ENCODE data around the gene CALCOCO2.
A peak's percentile ranks its signal among the peaks of the same experiment; 100 is the strongest.
"Not testable (repeated sequence)": the region's sequence is repeated elsewhere in the genome, so short reads cannot be mapped to it uniquely, and the experiment has no call there.

CALCOCO2 gene, protein sequence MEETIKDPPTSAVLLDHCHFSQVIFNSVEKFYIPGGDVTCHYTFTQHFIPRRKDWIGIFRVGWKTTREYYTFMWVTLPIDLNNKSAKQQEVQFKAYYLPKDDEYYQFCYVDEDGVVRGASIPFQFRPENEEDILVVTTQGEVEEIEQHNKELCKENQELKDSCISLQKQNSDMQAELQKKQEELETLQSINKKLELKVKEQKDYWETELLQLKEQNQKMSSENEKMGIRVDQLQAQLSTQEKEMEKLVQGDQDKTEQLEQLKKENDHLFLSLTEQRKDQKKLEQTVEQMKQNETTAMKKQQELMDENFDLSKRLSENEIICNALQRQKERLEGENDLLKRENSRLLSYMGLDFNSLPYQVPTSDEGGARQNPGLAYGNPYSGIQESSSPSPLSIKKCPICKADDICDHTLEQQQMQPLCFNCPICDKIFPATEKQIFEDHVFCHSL

DNA sequence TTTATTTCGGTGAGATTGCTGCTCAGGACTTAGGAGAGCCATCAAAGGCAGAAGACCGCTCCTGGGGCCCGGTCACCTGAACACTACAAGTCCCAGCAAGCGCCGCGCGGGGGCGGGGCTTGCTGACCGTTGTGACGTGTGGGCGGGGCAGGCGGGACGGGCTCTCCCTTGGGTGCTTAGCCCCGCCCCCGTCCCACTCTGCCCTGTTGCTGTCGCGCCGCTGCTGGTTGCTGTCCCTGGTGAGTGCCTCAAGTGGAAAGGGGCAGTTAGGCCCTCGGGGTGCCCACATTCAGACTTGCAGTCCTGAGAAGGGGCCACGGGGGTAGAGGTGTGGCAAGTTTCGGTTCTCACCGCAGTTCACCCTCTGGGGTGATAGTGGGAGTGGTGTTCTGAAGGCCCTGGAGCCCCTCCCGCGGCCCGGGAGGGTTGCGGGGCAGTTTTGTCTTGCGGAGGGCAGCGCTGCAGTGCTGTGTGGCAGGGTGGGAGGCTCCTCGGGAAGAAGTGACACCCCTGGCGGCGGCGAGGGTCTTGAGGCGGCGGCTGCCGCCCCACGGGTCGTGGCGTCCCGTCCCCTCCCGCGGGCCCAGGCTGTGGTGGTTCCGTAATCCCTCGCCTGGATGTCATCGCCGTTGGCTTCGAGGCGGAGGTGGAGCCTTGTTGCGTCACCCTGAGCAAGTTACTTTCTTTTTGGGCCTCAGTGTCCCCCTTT is at the start of gene CALCOCO2:
CALCOCO2 (plus strand) TSS at position 196 of the 709 bp plus-strand sequence. CDS start 10,673 bp downstream, outside the sequence.
- peak; percentile 89 for DNase-seq (ENCODE audit: low read depth)

- no peak for DNase-seq (ENCODE audit: low read depth)
Measured at GRCh38 chr17:48787828-48788227, 43.0 kb upstream of the CALCOCO2 start.

DNA sequence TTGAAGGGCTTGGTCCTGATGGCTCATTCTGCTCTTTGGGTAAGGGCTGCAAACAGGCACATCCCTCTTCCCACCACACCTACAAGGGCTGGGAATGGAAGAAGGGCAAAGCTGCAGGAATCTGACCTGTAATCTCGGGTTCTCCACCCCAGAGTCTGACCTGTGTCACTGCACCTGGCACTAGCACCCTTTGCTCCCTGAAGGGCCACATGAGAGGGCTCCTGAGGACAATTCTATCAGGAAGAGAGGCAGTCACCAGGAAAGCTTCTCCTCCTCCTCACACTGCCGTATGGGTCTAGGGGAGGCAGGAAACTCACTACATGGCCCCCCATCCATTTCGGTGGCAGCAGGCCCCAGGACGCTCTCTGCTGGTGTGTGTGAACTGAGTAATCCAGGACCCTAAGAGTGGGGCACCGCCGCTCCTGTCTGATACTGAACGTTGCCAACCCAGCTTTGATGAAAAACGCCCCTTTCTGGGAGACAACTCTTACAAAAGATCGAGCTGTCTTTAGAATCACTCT is 40.2 kb upstream of the CALCOCO2 start:
- no peak for DNase-seq (ENCODE audit: low read depth)

DNA sequence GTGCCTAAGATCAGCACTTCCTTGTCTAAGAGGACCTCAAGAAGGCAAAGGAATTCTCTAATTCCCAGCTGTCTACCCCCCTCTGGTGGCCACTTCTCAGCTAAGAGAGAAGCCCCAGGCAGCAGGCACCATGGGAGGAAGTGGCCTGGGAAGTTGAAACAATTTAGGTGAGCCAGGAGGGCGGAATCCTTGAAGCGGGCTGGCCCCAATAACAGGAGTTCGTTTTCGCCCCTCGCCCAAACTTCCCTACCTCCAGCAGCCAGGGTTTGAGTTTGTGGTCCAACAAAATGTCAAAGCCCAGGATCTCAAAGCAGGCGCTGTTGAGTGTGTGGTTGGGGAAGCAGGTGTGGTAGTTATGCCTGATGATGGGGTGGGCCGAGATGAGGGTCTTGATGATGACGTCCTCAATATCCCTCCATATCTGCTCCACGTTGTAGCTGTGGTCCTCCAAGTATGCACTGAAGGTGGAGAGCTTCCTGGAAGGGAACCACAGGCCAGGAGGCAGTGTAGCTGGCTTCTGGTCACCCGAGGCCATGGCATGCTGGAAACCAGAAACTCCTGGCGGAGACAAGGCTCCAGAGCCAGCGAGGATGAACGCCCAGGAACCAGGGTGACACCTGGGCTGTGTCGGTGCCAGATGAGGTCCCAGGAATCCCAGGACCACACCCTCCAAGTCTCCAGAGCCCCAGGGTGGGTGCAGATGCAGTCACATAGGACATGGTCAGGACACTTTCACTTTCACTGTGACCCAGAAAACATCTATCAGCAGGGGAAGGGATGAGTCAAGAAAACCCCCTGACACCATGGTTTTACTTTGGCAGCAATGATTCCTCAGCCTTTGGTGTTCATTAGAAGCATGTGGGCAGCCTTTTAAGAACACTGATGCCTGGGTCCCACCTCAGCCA is 39.5 kb upstream of the CALCOCO2 start:
- peak; percentile 71 for DNase-seq (ENCODE audit: low read depth)

- DNase-seq (ENCODE audit: low read depth): no peak
Measured at GRCh38 chr17:48792033-48792798, 38.6 kb upstream of the CALCOCO2 start.

GRCh38 chr17:48795444-48796162 is 35.2 kb upstream of the CALCOCO2 start:
- DNase-seq (ENCODE audit: low read depth): peak; percentile 77

DNA sequence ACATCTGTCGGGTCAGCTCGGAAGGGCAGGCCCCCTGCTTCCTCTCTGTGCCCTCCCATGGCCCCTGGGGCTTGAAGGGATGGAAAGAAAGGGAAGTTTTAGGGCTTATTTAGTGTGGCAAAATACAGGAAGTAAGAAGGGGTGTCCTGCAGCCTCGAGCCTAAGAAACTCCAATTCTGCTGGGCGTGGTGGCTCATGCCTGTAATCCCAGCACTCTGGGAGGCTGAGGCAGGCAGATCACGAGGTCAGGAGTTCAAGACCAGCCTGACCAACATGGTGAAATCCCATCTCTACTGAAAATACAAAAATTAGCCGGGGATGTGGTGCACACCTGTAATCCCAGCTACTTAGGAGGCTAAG is 34.7 kb upstream of the CALCOCO2 start:
- not testable (repeated sequence) for DNase-seq (ENCODE audit: low read depth)

DNA sequence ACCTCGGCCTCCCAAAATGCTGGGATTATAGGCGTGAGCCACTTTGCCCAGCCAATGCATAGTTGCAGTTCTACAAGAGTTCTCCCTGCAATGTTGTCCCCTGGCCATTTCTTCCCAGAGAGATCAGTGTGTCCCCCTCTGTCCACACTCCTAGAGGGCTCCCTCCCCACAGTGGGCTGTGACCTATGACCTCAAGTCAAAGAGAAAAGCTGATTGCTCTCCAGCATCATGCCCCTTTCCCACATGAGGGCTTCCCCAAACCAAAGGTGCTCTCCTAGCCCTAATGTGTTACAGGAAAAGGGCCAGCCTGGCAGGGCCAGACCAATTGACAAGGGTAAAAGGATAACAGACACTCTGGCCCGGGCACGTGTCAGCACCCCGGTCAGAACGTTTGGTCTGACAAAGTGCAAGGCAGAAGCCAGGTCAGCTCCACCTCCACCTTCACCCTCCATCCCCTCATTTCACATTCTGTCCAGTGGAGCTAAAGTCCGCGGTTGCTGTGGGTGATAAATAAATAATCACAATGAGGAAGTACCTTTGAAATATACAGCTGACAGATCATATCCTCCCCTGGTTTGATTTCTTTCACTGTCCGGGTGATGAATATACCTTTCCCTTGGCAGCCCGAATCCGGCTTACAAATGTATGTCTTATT is 31.6 kb upstream of the CALCOCO2 start:
- DNase-seq (ENCODE audit: low read depth): no peak

DNA sequence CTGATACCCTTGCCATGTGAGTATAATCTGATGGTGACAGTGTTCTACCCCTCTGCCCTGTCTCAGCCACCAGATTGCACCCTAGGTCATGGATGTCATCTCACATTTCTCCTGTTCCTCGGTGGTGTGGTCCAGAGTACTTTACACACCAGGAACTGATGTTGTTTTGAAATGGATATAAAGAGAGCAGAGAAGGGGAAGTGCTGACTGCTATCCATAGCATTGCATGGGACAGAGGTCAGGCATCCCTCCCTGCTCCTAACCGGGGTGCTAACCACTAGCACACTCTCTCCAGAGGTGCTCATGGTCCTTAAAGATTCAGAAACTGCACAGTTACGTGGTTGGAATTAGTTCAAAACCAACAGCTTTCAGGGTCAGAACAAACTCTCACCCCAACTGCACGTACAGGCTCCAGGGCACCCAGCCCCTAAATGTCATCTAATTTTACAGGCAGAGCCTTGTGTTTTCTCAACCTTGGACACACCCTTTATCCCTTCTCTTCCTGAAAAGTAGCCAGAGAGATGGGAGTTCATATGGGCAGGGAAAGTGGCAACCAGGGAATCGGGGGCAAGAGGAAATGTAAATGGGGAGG is 30.1 kb upstream of the CALCOCO2 start:
- no peak for DNase-seq (ENCODE audit: low read depth)

DNA sequence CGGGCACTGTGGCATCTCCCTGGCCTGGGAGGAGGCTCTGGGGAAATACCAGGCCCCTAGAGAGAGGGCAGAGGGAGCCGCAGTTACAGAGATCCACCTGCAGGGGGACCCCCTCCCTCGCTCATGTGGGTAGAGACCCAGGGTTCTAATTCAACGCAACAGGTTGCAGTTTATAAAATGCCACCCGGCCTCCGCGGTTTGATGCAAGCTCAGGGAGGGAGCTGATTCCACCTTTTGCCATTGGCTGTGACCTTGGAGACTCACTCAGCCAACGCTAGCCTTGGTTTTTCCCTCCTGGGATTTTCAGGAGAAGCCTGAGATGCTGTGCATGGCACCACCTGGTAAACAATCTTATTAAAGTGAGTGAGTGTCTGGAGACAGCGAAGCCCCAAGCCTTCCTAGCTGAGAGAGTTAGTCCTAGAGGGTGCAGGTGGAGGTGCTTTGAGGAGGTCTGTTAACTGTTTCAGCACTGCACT is 25.9 kb upstream of the CALCOCO2 start:
- peak; percentile 10 for DNase-seq (ENCODE audit: low read depth)

- DNase-seq (ENCODE audit: low read depth): no peak
Measured at GRCh38 chr17:48809182-48809581, 21.7 kb upstream of the CALCOCO2 start.

DNA sequence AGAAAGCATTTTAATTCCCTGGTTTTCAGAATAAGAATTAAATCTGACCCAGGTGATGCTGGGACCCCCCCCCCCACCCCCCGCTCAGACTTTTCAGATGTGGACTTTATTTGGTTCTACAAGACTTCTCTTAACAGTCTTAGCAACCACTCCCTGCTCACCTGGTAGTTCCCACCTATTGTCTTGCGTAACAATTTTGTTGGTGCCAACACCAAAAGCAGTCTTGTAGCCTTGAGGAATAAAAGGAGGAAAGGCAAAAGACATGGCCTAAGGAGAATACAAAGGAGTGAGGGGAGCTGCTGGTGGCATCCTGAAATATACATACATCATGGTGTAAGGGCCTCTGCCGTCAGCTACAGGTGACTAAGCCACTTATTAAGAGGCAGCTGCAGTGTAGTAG is 18.8 kb upstream of the CALCOCO2 start:
- DNase-seq (ENCODE audit: low read depth): no peak

GRCh38 chr17:48814504-48814903 is 16.3 kb upstream of the CALCOCO2 start:
- peak; percentile 21 for DNase-seq (ENCODE audit: low read depth)

DNA sequence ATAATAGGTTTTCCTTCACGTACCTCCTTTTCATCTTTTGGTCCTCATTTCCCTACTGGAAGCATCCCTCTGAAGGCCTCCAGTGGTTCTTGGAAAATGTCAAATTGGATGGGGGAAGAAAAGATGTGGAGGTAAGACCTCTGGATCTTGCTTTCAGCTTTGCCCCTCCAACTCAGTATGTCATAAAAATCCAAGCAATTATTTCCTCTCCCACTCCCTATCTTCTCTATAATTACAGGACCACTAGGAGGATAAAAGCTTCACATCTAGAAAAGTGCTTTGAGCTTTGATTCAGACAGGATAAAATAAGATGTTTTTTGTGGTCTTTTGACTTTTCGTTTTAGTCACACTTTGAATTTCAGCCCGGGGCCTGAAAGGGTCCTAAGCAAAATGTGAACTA is 15.5 kb upstream of the CALCOCO2 start:
- DNase-seq (ENCODE audit: low read depth): no peak

GRCh38 chr17:48816438-48816773 is 14.4 kb upstream of the CALCOCO2 start:
- no peak for DNase-seq (ENCODE audit: low read depth)

GRCh38 chr17:48816774-48817590 is 13.9 kb upstream of the CALCOCO2 start, which contains the start of gene TTLL6:
Gene TTLL6, minus strand, starts transcription at chr17:48817229. Its CDS starts 157 bp downstream, at chr17:48817072.
- peak; percentile 39 for DNase-seq (ENCODE audit: low read depth)

DNA sequence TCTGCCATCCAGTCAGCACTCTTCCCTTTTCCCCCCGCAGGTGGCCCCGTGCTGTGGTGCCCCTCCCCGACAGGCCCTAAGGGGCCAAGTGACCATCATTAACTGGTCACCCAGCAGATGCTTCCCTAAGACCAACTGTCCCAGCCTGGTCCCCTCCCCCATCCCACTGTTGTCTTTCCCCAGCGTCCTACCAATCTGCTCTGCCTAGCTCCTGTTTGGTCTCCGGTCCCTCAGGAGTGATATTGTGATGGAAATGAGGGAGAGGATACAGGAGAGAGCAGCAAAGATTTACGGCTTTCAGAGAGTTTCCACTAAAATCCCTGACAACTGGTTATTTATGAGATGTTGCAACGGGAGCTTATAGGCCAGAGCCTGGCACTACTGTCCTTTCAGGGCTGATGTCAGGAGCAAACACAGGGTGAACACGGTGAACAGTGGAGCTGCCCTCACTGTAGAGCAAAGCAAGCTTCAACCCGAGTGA is 12.4 kb upstream of the CALCOCO2 start:
- no peak for DNase-seq (ENCODE audit: low read depth)

DNA sequence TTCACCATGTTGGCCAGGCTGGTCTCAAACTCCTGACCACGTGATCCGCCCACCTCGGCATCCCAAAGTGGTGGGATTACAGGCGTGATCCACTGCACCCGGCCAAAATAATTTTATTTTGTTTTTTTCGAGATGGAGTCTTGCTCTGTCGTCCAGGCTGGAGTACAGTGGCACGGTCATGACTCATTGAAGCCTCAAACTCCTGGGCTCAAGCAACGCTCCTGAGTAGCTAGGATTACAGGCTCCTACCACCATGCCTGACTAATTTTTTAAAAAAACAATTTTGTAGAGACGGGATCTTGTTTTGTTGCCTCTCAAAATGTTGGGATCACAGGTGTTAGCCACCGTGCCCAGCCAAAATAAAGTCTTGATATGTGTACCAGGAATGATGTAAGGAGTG is 11.4 kb upstream of the CALCOCO2 start:
- no peak for DNase-seq (ENCODE audit: low read depth)
